H1 (cell line): ENCODE data around the gene DHH. TPM values are rescaled to one million over a fixed set of nuclear protein-coding genes. Genes with fewer than 3 reads are reported as not detected.

Experiments
- BRCA1 ChIP-seq: IDR thresholded peaks from 2 replicates; pipeline ENCODE4 v1.6.1; 2012; ENCODE audit warnings: low read depth, low read length, improper control_type of control experiment
- CHD7 ChIP-seq: fragments of 300-600 bp; sonication (generic); IDR thresholded peaks from 2 replicates; pipeline ENCODE4 v1.7.1; 2012; ENCODE audit warnings: low read length, moderate library complexity, mild to moderate bottlenecking, inconsistent platforms; ENCODE audit not compliant: insufficient replicate concordance
- POLR2A ChIP-seq, 2 experiments: IDR thresholded peaks; 1 replicate in 1 of 2; 2 replicates in 1 of 2; pipeline ENCODE4 v1.6.1; 2011; ENCODE audit warnings: low read depth in 2 of 2, low read length in 2 of 2, mild to moderate bottlenecking in 2 of 2; ENCODE audit errors: control extremely low read depth in 1 of 2
- SAP30 ChIP-seq: fragments of 300-600 bp; sonication (generic); IDR thresholded peaks from 2 replicates; pipeline ENCODE4 v1.7.1; 2012; ENCODE audit warnings: low read length, moderate library complexity, mild to moderate bottlenecking, inconsistent platforms; ENCODE audit not compliant: insufficient read depth, insufficient replicate concordance
- YY1 ChIP-seq: IDR thresholded peaks from 2 replicates; pipeline ENCODE4 v1.6.1; 2011; ENCODE audit warnings: low read depth, mild to moderate bottlenecking, low read length
- polyA plus RNA-seq, 7 experiments: library from polyadenylated mRNA; depleted of rRNA in 3 of 7; stranded (reverse) in 5 of 7; unstranded in 2 of 7; fragments of >200 nt in 5 of 7; fragments of 200-250 nt in 2 of 7; gene quantifications; 1 replicate in 5 of 7; 2 replicates in 1 of 7; 4 replicates in 1 of 7; pipeline versions ENCODE4 v1.2.1 to v1.2.3, GENCODE V29; 2011 to 2013; ENCODE audit warnings: missing spikeins in 2 of 7, mixed read lengths in 2 of 7
- total RNA-seq: library from RNA; stranded (reverse); fragmentation: NEBNext Ultra II Directional; extraction: Animal tissue kit (Norgen Biotek cat#: 25700); gene quantifications from 2 replicates; pipeline ENCODE4 v1.2.1, GENCODE V29; 2021

The DHH gene
- total and polyA plus RNA-seq, 2 of the 8 experiments (the other 6 are each of a cell fraction or from before 2014, with no cell fraction given) = 0.03 to 0.11 TPM

DNA sequence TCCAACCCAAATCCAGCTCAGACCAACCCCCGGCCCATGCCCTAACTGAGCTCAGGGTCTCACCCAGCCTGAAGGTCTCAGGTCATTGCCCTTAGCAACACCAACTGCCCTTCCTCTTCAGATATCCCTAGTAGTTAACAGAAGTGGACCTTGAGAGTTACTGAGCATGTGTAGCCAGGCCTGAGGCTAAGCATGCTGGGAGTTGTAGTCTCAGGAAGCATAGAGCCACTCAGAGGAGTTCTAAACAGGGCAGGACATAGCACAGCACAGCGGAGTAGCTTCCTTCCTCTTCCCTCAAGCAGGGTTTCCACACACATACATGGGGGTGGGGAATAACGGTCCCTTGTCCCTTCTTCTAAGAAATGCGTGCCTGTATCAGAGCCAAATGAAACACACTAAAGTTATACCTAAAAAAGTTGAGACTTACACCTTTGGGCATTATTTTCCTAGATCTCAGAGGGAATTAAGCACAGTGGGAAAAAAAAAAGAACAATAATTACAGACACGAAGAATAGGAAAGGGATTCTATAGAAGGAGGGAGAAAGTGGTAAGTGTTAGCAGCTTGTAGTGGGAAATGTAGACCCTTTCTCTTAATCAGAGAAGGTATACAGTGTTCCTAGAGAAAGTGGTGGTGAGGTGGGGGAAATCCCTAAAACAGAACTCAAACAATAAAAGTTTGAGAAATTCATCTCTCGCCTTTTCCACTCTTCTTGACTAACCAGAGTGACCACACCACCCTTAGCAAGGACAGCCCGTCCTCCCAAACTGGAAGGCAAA lies 38.4 kb downstream of the DHH start (continued):
- TF ChIP-seq CHD7 (no peak), POLR2A (IDR thresholded peaks at IDR 0.05; ENCODE audit: control extremely low read depth in 1 of 2, low read depth in 2 of 2, low read length in 2 of 2) (no peak), SAP30 (no peak), BRCA1 (no peak), YY1 (no peak)
